ENCODE data around the gene ETV3. TPM values are rescaled to one million over a fixed set of nuclear protein-coding genes. Genes with fewer than 3 reads are reported as not detected.

Gene ETV3
- polyA plus RNA-seq, 3 donors = 4.8 to 62.3 (median 6.3) TPM

DNA sequence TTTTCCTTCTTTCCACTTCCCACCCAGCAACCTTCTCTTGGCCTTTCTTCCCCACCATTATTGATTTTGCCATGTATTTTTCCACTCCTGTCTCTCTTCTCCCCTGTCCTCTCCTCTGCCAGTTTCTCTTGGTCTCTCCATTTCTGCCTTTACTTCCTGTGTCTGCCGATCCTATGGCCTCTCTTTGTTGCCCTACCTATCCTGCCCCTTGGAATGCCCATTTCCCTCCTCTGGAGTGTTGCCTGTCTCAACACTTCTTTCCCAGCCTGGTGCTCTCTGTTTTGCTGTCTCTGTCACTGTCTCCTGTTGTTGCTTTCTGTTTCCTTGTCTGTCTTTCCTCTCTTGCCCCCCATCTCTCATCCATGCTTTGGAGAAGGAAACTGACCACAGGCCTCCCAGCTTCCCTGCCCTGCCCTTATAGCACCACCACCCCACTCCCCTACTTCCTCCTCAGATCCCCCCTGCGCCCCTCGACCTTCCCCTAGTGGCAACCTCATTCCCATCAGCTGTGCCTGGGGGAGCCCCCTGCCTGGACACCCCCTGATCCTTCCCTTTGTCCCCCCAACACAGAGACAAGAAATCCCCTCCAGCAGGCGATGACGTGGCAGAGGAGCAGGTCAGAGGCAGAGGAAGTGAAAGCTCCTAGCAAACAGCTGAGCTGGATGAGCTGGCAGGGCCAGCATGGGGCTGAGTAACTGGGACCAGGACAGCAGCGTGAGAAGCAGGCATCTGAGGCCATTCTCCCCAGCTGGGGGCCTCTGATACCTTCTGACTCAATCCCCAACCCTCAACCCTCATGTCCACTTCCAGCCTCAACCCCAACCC lies 32.0 kb downstream of the ETV3 start:
- Histone ChIP-seq H3K27ac (ENCODE audit: low read depth in 1 of 2, low read length in 2 of 2) (peak overlapping the region; percentile 96 to 100), H2AFZ (ENCODE audit: insufficient read depth, low read depth, low read length, poor library complexity, severe bottlenecking) (peak overlapping the region; percentile 55), H3K79me2 (ENCODE audit: insufficient read depth, low read length) (no peaks in the 10 kb centered on the region), H4K20me1 (ENCODE audit: insufficient read depth, low read length) (no peaks in the 10 kb centered on the region), H3K4me1 (ENCODE audit: control insufficient read depth in 1 of 2, insufficient read depth in 2 of 2, low read length in 2 of 2) (peaks cover 42 to 60% of the 10 kb centered on the region in 2 donors), H3K4me2 (replicated peaks; ENCODE audit: extremely low read depth, low read length, poor library complexity, severe bottlenecking) (peak overlapping the region; percentile 43), H3K36me3 (replicated peaks in 1 of 2; ENCODE audit: control insufficient read depth in 1 of 2, insufficient read depth in 2 of 2, low read length in 2 of 2) (no peaks in the 10 kb centered on the region), H3K9ac (ENCODE audit: insufficient read depth, low read length, poor library complexity, severe bottlenecking) (peak overlapping the region; percentile 81), H3K27me3 (ENCODE audit: control insufficient read depth in 2 of 2, insufficient read depth in 2 of 2, low read length in 2 of 2) (peaks cover 0 to 5% of the 10 kb centered on the region in 2 donors), H3K9me3 (replicated peaks in 1 of 2; ENCODE audit: control insufficient read depth in 1 of 2, insufficient read depth in 1 of 2, low read length in 2 of 2) (no peaks in the 10 kb centered on the region), H3K4me3 (replicated peaks in 1 of 3; ENCODE audit: low read depth in 2 of 3, low read length in 3 of 3) (peak overlapping the region in 1 of 3 experiments; percentile 30)
- peaks cover 14 to 28% (median 15%) of the 10 kb centered on the region in 3 donors for H3K27me3 Mint-ChIP-seq (ENCODE audit: low read depth in 3 of 3)
- TF ChIP-seq, protein P1, sequence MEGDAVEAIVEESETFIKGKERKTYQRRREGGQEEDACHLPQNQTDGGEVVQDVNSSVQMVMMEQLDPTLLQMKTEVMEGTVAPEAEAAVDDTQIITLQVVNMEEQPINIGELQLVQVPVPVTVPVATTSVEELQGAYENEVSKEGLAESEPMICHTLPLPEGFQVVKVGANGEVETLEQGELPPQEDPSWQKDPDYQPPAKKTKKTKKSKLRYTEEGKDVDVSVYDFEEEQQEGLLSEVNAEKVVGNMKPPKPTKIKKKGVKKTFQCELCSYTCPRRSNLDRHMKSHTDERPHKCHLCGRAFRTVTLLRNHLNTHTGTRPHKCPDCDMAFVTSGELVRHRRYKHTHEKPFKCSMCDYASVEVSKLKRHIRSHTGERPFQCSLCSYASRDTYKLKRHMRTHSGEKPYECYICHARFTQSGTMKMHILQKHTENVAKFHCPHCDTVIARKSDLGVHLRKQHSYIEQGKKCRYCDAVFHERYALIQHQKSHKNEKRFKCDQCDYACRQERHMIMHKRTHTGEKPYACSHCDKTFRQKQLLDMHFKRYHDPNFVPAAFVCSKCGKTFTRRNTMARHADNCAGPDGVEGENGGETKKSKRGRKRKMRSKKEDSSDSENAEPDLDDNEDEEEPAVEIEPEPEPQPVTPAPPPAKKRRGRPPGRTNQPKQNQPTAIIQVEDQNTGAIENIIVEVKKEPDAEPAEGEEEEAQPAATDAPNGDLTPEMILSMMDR (IDR thresholded peaks at IDR 0.05) = no peak
- DNase-seq = peak; percentile 98 to 100 (median 99)
- intact Hi-C loops (cut with micrococcal nuclease) = loop anchor here in 1 of 2 donors (2.0 kb wide), 1 partner anchor 13 kb away; no protein-coding TSS in a partner anchor
- H3K4me3 Mint-ChIP-seq = peak overlapping the region; percentile 34 to 62
- H3K4me1 Mint-ChIP-seq = peaks cover 57% of the 10 kb centered on the region
- H3K36me3 Mint-ChIP-seq = peaks cover 2 to 8% of the 10 kb centered on the region in 2 donors
- 4% methylated on average over 3 of the region's 6 CpGs for WGBS (ENCODE audit: insufficient coverage)
- H3K27ac Mint-ChIP-seq = peak overlapping the region; percentile 94 to 99 (median 97)
- H3K9me3 Mint-ChIP-seq = peaks cover 0 to 2% (median 0%) of the 10 kb centered on the region in 7 donors

DNA sequence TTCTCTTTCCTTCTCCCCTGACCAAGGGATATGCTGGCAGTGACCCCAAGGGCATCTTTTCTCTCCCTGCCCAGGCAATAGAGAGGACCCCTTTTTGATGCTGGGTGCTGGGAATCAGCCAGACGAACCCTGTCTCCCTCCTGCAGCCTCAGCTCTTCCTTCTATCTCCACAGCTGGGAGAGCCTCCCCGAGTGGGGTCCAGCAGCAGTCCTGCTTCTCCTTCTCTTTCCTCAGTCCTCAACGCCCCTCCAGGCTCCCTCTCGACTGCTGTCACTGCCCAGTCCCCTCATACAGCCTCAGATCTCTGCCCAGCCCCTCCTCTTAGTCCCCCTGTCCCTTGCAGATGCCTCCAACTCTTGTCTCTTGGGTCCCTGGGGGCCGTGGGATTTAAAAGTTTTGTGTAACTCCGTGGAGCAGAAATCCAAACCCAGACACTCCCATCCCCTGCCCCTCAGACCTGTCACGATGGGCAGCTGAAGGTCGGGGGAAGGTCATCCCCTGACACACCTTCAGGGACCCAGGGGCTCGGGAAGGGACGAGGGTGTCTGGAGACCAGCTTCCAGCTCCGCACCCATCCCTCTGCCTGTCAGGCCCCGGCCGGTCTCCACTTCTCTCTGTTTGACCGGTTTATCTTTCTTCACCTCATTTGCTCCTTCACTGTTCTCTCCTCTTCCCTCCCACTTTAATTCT lies 32.8 kb downstream of the ETV3 start:
- Histone ChIP-seq H3K9me3 (replicated peaks in 1 of 2; ENCODE audit: control insufficient read depth in 1 of 2, insufficient read depth in 1 of 2, low read length in 2 of 2) (no peaks in the 10 kb centered on the region), H3K4me1 (ENCODE audit: control insufficient read depth in 1 of 2, insufficient read depth in 2 of 2, low read length in 2 of 2) (peaks cover 42 to 60% of the 10 kb centered on the region in 2 donors), H3K4me3 (replicated peaks in 1 of 3; ENCODE audit: low read depth in 2 of 3, low read length in 3 of 3) (no peak overlapping the region), H3K27ac (ENCODE audit: low read depth in 1 of 2, low read length in 2 of 2) (peak overlapping the region; percentile 96 to 100), H3K9ac (ENCODE audit: insufficient read depth, low read length, poor library complexity, severe bottlenecking) (peak overlapping the region; percentile 81), H3K36me3 (replicated peaks in 1 of 2; ENCODE audit: control insufficient read depth in 1 of 2, insufficient read depth in 2 of 2, low read length in 2 of 2) (no peaks in the 10 kb centered on the region), H3K27me3 (ENCODE audit: control insufficient read depth in 2 of 2, insufficient read depth in 2 of 2, low read length in 2 of 2) (peaks cover 0 to 5% of the 10 kb centered on the region in 2 donors), H4K20me1 (ENCODE audit: insufficient read depth, low read length) (no peaks in the 10 kb centered on the region), H3K79me2 (ENCODE audit: insufficient read depth, low read length) (no peaks in the 10 kb centered on the region), H3K4me2 (replicated peaks; ENCODE audit: extremely low read depth, low read length, poor library complexity, severe bottlenecking) (peak overlapping the region; percentile 43), H2AFZ (ENCODE audit: insufficient read depth, low read depth, low read length, poor library complexity, severe bottlenecking) (no peak overlapping the region)
- 95% methylated on average over 13 of the region's 14 CpGs for WGBS (ENCODE audit: insufficient coverage)
- DNase-seq = no peak
- Mint-ChIP-seq H3K4me3 (peak overlapping the region; percentile 34 to 62), H3K36me3 (peaks cover 2 to 8% of the 10 kb centered on the region in 2 donors), H3K27ac (peak overlapping the region; percentile 94 to 99 (median 97)), H3K4me1 (peaks cover 62% of the 10 kb centered on the region), H3K9me3 (no peaks in the 10 kb centered on the region), H3K27me3 (ENCODE audit: low read depth in 3 of 3) (peaks cover 13 to 26% (median 17%) of the 10 kb centered on the region in 3 donors)
- TF ChIP-seq, protein P1 (IDR thresholded peaks at IDR 0.05) = no peak
- intact Hi-C loops (cut with micrococcal nuclease) = no loop called here

All from CD14-positive monocyte (primary cell).